Stomach (tissue), 9 donors: ENCODE data around the gene SORCS1. TPM values are rescaled to one million over a fixed set of nuclear protein-coding genes. Genes with fewer than 3 reads are reported as not detected.

ENCODE experiments used
- DNase-seq, 2 donors: peaks; one replicate each; pipeline versions ENCODE4 v3.0.0 to v3.0.0-alpha.2; 2013 to 2019
- H3K27ac ChIP-seq, 5 donors: fragments of 200-600 bp in 4 of 5; sonication (generic) in 4 of 5; one replicate each; pipeline ENCODE4 v1.5.1; 2013 to 2019; ENCODE audit warnings: mild to moderate bottlenecking in 1 of 5, moderate library complexity in 1 of 5
- H3K27me3 ChIP-seq, 3 donors: fragments of 200-600 bp; sonication (generic); one replicate each; pipeline ENCODE4 v1.5.1; 2017 to 2019; ENCODE audit warnings: mixed run types in 1 of 3
- H3K36me3 ChIP-seq, 4 donors: fragments of 200-600 bp; sonication (generic); 1 replicate in 3 of 4; 2 replicates in 1 of 4; pipeline ENCODE4 v1.5.1; 2016 to 2019
- H3K4me1 ChIP-seq, 4 donors: fragments of 200-600 bp; sonication (generic); one replicate each; pipeline ENCODE4 v1.5.1; 2016 to 2019
- H3K4me3 ChIP-seq, 4 donors: fragments of 200-600 bp; sonication (generic) in 3 of 4; one replicate each; pipeline ENCODE4 v1.5.1; 2016 to 2019; ENCODE audit warnings: mild to moderate bottlenecking in 1 of 4
- H3K9me3 ChIP-seq, 4 donors: fragments of 200-600 bp; sonication (generic); one replicate each; pipeline ENCODE4 v1.5.1; 2016 to 2019
- EP300 ChIP-seq: sonication (generic); formaldehyde crosslinking; IDR thresholded peaks from one replicate; pipeline ENCODE4 v1.6.1; 2017; ENCODE audit warnings: antibody characterized with exemption
- POLR2A ChIP-seq, 4 donors: fragments of 450-650 bp; IDR thresholded peaks; one replicate each; pipeline ENCODE4 v1.6.1; 2016; ENCODE audit warnings: antibody characterized with exemption in 4 of 4, control low read depth in 2 of 4, mild to moderate bottlenecking in 1 of 4, moderate library complexity in 1 of 4
- POLR2AphosphoS5 ChIP-seq, 3 donors: sonication (generic); formaldehyde crosslinking; IDR thresholded peaks; one replicate each; pipeline ENCODE4 v1.6.1; 2016; ENCODE audit warnings: antibody characterized with exemption in 3 of 3
- WGBS, 5 donors: extraction: QIAGEN DNeasy Blood & Tissue Kit in 3 of 5; methylation state at CpG; one replicate each; pipeline versions ENCODE4 v1.1.5 to v1.1.7; 2013 to 2018; 5-methylcytosine and 5-hydroxymethylcytosine counted together
- intact Hi-C: fragments of 100-400 bp; cut with DNase I; formaldehyde crosslinking; loops from one replicate; pipeline ENCODE4 v1.15.1; 2023; ENCODE audit warnings: low total_unique reads
- polyA plus RNA-seq, 3 donors: library from polyadenylated mRNA; stranded (reverse); fragments of 200-250 nt; gene quantifications; one replicate each; pipeline ENCODE4 v1.2.3, GENCODE V29; 2013
- total RNA-seq, 5 donors: library from RNA; depleted of rRNA; stranded (reverse); fragments of >200 nt; gene quantifications; one replicate each; pipeline versions ENCODE4 v1.1.0 to v1.2.3, GENCODE V29; 2014 to 2016
- TF ChIP-seq, protein P1 (sequence below), 7 experiments: fragments of 450-650 bp in 4 of 7; fragments of 200-600 bp in 3 of 7; sonication (generic) in 3 of 7; IDR thresholded peaks; one replicate each; pipeline ENCODE4 v1.5.1; 2016 to 2019; ENCODE audit warnings: antibody characterized with exemption in 7 of 7, control low read depth in 2 of 7, mild to moderate bottlenecking in 1 of 7
- donor health status: healthy with polysubstance abuse.
- donor health status: Bipolar disorder and iron deficiency.
- donor health status: healthy.

SORCS1 gene
- total and polyA plus RNA-seq, 8 donors, result 0.25 to 10.1 (median 0.69) TPM

DNA sequence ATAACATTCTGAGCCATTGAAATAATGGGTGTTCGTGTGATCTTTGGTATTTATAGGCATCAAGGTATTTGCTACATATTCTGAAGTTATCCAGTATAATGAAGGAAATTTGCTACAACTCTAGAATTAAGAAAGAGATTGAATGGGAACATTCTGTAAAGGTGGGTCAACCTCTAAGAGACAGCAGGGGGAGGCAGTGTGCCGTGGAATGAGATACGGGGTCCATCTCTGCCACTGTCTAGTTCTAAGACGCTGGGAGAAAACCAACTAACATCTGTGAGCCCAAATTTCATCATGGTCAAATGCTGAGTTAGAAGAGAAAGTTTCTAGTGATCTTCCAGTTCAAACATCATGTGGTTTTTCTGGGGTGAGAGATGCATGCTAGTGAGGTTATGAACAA, 368.9 kb downstream of the SORCS1 start:
- Histone ChIP-seq H3K27ac (no peak overlapping the region), H3K4me1 (no peaks in the 10 kb centered on the region), H3K9me3 (peaks cover 0 to 8% (median 0%) of the 10 kb centered on the region in 4 donors), H3K4me3 (no peak overlapping the region), H3K27me3 (no peaks in the 10 kb centered on the region), H3K36me3 (no peaks in the 10 kb centered on the region)
- WGBS, 5 donors, result 19 to 32% (median 23%) methylated on average over 4 of the region's 4 CpGs
- TF ChIP-seq EP300 (no peak), POLR2A (IDR thresholded peaks at IDR 0.05) (no peak), POLR2AphosphoS5 (IDR thresholded peaks at IDR 0.05) (no peak)
- TF ChIP-seq, protein P1, sequence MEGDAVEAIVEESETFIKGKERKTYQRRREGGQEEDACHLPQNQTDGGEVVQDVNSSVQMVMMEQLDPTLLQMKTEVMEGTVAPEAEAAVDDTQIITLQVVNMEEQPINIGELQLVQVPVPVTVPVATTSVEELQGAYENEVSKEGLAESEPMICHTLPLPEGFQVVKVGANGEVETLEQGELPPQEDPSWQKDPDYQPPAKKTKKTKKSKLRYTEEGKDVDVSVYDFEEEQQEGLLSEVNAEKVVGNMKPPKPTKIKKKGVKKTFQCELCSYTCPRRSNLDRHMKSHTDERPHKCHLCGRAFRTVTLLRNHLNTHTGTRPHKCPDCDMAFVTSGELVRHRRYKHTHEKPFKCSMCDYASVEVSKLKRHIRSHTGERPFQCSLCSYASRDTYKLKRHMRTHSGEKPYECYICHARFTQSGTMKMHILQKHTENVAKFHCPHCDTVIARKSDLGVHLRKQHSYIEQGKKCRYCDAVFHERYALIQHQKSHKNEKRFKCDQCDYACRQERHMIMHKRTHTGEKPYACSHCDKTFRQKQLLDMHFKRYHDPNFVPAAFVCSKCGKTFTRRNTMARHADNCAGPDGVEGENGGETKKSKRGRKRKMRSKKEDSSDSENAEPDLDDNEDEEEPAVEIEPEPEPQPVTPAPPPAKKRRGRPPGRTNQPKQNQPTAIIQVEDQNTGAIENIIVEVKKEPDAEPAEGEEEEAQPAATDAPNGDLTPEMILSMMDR (IDR thresholded peaks at IDR 0.05), result peak in 2 of 7 experiments; percentile 17 to 30
- peak in 1 of 2 donors; percentile 68 for DNase-seq
- intact Hi-C loops, result no loop called here

DNA sequence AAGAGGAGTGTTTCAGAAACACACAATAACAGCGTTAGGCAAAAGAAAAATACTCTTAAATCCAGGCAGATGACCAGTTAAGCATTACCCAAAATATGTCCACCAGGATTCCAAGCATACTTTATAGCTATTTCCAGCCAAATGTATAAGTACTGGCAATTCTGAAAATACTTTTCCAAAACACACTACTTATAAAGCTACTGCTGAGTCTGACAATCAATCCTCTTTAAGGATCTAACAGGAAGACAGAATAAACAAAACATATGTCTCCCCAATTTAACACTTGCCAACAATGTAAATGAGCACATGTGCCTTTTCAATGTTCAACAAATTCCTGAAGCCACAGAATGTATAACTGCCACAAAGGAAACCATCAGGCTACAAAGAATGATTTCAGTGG, 370.9 kb downstream of the SORCS1 start:
- no peaks in the 10 kb centered on the region for H3K27me3 ChIP-seq
- intact Hi-C loops, result no loop called here
- no peaks in the 10 kb centered on the region for H3K36me3 ChIP-seq
- H3K27ac ChIP-seq, result no peak overlapping the region
- peak in 1 of 2 donors; percentile 23 for DNase-seq
- peaks cover 0 to 1% (median 0%) of the 10 kb centered on the region in 4 donors for H3K9me3 ChIP-seq
- TF ChIP-seq POLR2A (IDR thresholded peaks at IDR 0.05), result no peak
- TF ChIP-seq EP300, result no peak
- TF ChIP-seq, protein P1 (IDR thresholded peaks at IDR 0.05), result no peak
- TF ChIP-seq POLR2AphosphoS5 (IDR thresholded peaks at IDR 0.05), result no peak
- 38 to 68% (median 49%) methylated on average over 1 of the region's 1 CpG for WGBS, 5 donors
- no peak overlapping the region for H3K4me3 ChIP-seq
- H3K4me1 ChIP-seq, result no peaks in the 10 kb centered on the region

DNA sequence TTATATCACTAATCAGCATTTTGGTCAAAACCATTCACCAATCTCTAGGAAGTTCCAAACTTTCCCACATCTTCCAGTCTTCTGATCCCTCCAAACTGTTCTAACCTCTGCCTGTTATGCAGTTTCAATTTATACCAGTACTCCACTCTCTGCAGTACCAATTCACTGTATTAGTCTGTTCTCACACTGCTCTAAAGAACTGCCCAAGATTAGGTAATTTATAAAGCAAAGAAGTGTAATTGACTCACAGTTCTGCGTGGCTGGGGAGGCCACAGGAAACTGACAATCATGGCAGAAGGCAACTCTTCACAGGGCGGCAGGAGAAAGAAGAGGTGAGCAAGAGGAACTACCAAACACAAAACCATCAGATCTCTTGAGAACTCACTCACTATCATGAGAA, 374.9 kb downstream of the SORCS1 start:
- Histone ChIP-seq H3K36me3 (no peaks in the 10 kb centered on the region), H3K27ac (no peak overlapping the region), H3K9me3 (no peaks in the 10 kb centered on the region), H3K4me1 (no peaks in the 10 kb centered on the region), H3K4me3 (no peak overlapping the region), H3K27me3 (no peaks in the 10 kb centered on the region)
- intact Hi-C loops, result no loop called here
- WGBS, 5 donors, result 62 to 85% (median 79%) methylated on average over 2 of the region's 2 CpGs
- DNase-seq, result no peak
- TF ChIP-seq EP300 (no peak), POLR2AphosphoS5 (IDR thresholded peaks at IDR 0.05) (no peak), POLR2A (IDR thresholded peaks at IDR 0.05) (no peak)
- TF ChIP-seq, protein P1 (IDR thresholded peaks at IDR 0.05), result no peak

DNA sequence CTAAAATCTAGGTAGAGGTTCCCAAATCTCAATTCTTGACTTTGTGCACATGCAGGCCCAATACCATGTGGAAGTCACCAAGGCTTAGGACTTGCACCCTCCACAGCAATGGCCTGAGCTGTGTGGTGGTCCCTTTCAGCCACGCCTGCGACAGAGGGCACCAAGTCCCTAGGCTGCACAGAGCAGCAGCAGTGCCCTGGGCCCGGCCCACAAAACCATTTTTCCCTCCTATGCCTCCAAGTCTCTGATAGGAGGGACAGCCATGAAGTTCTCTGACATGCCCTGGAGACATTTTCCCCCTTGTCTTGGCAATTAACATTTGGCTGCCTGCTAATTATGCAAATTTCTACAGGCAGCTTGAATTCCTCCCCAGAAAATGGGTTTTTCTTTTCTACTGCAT, 375.5 kb downstream of the SORCS1 start:
- Histone ChIP-seq H3K36me3 (no peaks in the 10 kb centered on the region), H3K4me3 (no peak overlapping the region), H3K4me1 (no peaks in the 10 kb centered on the region), H3K27me3 (no peaks in the 10 kb centered on the region), H3K9me3 (no peaks in the 10 kb centered on the region), H3K27ac (no peak overlapping the region)
- no peak for TF ChIP-seq POLR2AphosphoS5 (IDR thresholded peaks at IDR 0.05)
- no peak for TF ChIP-seq POLR2A (IDR thresholded peaks at IDR 0.05)
- TF ChIP-seq, protein P1 (IDR thresholded peaks at IDR 0.05), result no peak
- TF ChIP-seq EP300, result no peak
- DNase-seq, result no peak
- intact Hi-C loops, result no loop called here
- 78 to 95% (median 83%) methylated on average over 3 of the region's 3 CpGs for WGBS, 5 donors
